GM18951 (cell line): ENCODE measurements around the gene DUOX2.

Source experiments
- POLR2A ChIP-seq: IDR thresholded peaks from 4 replicates; pipeline ENCODE4 v1.6.1; 2011; ENCODE audit warnings: mild to moderate bottlenecking; ENCODE audit not compliant: insufficient read length, insufficient read depth; ENCODE audit errors: extremely low read depth
- in situ Hi-C: fragments of 300-500 bp; cut with MboI; formaldehyde crosslinking; loops from one replicate; pipeline ENCODE4 v1.12.0; 2022; ENCODE audit warnings: low sequenced_read_pairs, mixed read lengths, inconsistent platforms; ENCODE audit not compliant: unreplicated experiment

The DUOX2 gene

DNA sequence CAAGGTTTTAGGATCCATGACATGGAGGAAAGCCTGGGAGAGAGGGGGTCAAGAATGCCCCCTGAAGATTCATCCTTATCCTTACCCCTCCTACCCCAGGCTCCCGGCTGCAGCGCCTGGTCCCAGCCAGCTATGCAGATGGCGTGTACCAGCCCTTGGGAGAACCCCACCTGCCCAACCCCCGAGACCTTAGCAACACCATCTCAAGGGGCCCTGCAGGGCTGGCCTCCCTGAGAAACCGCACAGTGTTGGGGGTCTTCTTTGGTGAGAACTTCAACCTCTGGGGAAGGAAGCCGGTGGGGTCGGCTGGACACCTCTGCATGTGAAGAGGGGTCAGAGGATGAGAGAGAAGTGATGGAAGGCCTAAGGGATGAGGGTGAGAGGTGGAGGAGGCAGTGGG is 20.1 kb upstream of the DUOX2 start:
- in situ Hi-C loops, result no loop called here
- no peak for TF ChIP-seq POLR2A

DNA sequence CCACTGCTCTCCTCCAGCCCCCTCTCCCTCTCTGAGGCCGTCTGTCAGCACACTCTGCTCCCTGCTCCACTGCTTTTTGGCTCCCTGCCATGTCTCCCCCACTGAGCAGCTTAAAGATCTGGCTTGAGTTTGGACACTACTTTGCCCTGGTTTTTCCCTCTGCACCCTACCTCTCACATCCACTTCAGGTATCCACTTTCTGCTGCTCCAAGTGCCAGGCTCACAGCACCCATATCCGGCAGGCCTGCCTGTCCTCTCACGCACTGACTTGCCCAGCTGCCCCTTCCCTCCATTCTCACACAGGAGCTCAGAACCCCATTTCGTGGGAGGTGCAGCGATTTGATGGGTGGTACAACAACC is 19.6 kb upstream of the DUOX2 start:
- TF ChIP-seq POLR2A, result no peak
- in situ Hi-C loops, result no loop called here

DNA sequence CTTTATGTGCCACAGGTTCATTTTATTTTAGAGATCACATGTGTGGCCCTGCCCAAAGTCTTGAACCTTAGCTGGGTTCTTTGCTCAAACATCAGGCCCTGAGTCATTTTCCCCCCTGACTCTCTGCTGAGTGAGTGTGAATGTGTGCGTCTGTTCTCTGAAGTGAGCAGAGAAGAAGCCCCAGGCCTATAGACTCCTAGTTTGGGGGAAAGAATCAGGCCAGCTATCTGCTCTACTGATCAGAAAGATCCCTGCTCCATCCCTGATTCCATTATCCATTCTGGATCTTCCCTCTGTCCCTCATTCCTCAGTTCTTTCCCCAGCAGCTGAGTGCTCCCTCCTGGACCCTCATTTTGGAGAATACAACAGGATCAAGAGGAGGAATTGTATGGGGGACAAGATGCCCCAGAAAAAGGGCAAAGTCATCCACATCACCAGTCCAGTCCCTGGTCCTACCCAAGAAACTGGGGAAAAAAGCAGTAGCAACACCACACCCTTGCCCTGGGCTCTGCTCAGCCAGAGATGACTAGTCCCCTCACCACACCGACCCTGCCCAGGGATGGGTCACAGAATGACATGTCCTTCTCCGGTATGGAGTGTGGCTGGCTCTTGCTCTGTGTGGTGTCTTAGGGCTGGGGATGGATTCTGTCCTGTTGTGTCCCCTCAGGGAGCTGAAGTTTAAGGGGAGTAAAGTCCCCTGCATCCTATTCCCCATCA is 19.0 kb upstream of the DUOX2 start:
- in situ Hi-C loops, result no loop called here
- no peak for TF ChIP-seq POLR2A

DNA sequence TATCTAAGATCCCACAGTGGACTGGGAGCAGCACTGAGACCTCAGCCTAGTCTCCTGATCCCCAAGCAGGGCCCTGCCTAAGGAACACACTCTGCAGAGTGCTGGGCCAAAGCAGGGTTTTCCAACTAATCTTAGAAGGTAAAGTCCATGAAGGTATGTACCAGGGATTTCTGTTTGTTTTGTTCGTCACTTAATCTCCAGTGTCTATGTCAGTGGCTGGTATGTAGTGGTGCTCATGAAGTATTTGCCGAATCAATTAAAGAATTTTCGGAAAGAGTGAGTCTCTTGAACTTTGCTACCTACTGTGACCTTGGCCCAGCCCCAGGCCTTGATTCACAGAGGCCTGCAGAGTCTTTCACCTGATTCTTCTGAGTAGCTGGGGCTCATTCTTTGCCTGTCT is 17.5 kb upstream of the DUOX2 start:
- TF ChIP-seq POLR2A, result no peak
- in situ Hi-C loops, result no loop called here

DNA sequence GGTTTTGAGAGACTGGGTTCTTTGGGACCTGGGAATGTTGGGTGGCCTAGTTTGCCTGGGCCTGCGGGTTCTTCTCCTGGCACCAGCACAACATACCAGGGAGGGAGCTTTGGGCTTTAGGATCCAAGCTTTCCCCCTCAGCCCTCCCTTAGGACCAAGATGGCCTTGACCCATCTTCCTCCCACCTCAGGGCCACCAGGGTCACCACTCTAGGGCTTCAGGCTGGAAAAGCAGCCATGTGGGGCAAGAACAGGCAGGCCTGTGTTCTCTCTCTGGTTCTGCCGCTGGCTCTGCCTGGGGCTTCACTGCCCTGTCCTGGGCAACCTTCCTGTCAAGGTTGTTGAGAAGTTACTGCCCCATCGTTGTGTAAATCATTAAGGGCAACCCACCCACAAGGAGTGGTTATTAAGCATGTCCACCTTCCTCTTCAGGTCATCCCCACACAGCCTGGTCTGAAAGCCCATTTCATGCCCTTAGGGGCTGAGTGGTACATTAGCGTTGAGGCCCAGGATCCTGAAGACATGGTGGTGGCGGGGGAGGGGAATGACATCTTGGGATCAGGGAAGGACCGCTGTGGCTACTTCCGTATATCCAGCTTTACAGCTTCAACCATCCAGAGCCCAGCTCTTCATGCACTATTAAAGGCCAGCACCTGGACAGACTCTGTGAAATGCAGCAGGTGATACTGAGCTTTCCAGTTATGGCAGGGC is 16.5 kb upstream of the DUOX2 start:
- in situ Hi-C loops, result no loop called here

DNA sequence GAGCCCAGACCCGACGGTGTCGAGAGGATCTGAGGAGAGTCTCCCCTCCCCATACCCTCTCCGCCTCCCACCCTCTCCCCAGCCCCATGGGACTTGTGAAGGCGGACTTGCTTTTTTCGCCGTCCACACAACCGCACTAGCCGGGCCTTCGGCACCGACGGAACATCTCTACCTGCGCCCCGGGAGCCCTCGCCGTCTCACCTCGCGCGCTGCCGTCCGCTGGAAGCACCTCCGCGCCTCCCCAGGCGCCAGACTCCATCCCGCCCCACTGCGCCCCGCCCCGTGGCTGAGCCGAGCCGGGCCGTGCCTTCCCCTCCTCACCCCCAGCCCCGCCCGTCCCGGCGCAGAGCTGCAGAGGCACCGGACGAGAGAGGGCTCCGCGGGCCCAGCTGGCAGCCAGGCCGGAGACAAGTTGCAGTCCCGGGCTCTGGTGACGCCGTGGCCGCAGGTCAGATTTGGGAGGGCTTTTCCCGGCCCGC is 15.7 kb upstream of the DUOX2 start, which contains the start of the genes DUOX1 and DUOXA1:
TSS of gene DUOX1 (plus strand) at position 344 of the 479 bp plus-strand sequence. CDS start 1,973 bp downstream, outside the sequence.
TSS of gene DUOXA1 (minus strand) at position 229 of the 479 bp plus-strand sequence. CDS start 6,865 bp downstream, outside the sequence.
- TF ChIP-seq POLR2A, result no peak
- in situ Hi-C loops, result no loop called here

More for the DNA sequence above, 16.5 kb upstream of the DUOX2 start:
- TF ChIP-seq POLR2A, result no peak

DNA sequence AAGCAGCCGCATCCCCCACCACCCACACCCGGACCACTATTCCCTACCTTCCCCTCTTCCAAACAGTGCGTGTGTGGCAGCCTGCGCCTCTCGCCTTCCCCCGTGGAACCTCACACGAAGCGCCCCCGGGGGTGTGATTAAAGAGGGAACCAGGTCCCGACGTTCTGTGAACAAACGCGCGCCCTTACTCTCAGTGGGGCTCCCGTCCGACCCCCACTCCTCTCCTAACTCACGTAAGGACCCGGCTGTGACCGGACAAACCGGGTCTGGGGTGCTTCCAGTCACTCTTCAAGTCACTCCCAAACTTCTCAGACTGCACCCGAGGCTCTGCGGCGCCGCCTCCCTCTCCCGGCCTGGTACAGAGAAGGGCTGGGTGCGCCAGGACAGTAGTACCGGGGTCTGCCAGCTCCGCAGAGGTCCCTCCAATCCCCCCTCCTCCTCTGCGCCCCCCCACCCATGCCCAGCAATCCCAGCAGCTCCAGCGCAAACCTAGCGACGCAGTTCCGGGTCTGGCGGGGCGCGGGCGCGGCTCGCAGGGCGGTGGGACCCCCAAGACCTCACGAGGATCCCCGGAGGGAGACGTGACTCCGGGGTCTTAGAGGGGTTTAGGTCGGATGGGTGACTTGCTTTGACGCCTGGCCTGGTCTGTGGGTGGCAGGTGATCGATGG is 15.1 kb upstream of the DUOX2 start:
- in situ Hi-C loops, result no loop called here
- no peak for TF ChIP-seq POLR2A

DNA sequence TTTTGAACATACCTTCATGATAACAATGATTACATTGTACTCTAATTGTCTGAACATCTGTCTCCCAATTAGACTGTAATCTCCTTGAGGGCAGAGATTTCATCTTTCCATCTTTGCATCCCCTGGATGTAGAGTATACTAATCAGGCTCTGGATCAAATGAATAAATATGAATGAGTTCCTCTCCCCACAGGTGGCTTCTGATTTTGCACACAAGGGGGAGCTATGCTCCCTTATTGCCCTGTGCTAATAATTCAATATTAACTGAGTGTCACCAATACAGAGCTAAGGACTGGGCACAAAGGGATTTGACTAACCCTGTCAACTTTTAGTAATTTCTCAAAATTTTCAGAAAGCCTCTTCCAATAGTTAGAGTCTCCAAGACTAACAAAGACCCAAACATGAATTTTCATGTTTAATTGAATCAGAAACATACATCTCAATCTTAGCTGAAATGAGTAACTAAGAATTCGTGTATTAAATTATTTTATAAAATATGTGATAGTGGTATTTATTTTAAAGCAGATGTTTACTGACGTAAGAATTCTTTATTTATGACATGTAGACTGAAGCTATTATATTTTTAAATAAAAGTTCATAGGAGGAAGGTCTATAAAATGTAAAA is 12.7 kb upstream of the DUOX2 start:
- TF ChIP-seq POLR2A, result no peak
- in situ Hi-C loops, result no loop called here

DNA sequence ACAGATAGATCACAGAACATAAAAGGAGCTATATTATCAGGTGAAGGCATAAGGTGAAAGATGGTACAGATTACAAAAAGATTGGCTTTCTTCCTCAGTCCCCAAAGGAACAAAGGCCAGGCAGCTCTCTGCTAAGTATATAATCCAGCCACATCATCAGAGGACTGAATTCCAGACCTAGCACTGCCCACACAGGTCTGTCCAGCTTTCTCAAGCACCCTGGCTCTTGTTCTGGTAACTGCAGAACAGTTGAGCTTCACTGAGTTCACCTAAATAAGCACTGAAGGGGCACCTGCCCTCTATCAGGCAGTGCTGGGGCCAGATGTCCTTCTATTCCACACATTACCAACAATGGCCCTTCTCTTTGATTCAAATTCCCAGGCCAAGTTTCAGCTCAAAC is 9.4 kb upstream of the DUOX2 start:
- in situ Hi-C loops, result no loop called here
- no peak for TF ChIP-seq POLR2A

DNA sequence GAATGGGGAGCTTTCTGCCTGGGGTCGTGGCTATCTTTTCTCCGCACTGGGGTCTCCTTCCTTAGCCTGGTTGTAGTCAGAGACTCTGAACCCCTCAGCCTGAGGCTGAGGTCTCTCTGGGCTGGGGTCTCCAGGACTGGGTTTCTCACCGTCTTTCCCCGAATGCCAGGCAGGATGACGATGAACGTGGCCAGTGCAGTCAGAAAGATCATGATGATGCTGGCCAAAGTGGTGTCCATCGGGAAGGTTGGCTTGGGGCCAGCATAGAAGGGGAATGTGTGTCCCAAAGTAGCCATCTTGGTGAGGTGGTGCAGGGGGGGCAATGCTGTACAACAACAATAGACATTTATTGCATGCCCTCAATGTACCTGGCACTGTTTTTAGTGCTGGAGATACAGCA is 8.7 kb upstream of the DUOX2 start:
- in situ Hi-C loops, result no loop called here
- TF ChIP-seq POLR2A, result no peak

DNA sequence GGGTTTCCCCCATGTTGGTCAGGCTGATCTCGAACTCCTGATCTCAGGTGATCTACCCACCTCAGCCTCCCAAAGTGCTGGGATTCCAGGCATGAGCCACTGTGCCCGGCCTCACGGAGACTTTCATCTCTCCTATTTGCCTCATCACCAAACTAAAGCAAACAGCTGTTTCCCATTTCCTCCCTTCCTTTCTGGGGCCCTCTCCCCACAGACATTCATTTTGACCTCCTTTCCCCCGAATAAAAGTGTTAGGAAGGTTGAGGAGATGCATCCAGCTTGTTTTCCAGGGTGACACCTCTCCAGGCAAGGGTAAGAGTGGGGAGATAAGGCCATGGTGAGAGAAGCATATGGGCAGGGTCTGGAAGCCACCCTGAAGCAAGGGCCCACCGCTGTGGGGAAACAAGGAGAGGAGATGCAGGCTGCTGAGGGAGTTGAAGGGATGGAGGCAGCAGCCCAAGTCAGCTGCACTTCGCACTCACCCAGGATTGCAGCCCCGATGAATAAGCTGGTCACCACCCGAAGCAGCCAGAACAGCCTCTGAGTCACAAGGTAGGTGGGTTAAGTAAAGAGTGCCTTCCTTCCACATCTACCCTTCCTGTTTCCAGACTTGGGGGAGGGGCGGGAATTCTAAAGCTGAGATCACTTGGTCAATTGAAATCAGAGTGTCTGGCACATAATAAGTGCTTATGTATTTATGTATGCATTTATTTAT is 7.9 kb upstream of the DUOX2 start:
- in situ Hi-C loops, result no loop called here
- TF ChIP-seq POLR2A, result no peak

DNA sequence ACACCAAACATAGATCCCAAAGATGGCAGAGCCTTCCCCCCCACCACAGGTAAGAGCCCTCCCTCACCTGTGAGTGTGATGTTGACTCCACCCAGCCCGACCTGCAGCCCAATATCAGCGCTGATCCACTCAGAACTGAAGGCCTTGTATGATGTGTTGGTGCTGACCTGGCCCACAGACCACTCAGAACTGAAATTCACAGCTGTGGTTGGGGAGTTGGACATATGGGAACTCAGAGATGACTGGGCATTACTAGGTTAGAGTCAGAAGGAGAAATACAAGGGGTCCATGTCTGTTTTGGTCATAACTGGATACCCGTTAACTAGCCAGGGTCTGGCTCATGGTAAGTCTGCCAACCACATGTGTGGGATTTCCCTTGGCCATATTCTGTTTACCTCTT is 7.0 kb upstream of the DUOX2 start:
- in situ Hi-C loops, result no loop called here
- no peak for TF ChIP-seq POLR2A
